ENCODE results near the gene KCNJ12.

DNA sequence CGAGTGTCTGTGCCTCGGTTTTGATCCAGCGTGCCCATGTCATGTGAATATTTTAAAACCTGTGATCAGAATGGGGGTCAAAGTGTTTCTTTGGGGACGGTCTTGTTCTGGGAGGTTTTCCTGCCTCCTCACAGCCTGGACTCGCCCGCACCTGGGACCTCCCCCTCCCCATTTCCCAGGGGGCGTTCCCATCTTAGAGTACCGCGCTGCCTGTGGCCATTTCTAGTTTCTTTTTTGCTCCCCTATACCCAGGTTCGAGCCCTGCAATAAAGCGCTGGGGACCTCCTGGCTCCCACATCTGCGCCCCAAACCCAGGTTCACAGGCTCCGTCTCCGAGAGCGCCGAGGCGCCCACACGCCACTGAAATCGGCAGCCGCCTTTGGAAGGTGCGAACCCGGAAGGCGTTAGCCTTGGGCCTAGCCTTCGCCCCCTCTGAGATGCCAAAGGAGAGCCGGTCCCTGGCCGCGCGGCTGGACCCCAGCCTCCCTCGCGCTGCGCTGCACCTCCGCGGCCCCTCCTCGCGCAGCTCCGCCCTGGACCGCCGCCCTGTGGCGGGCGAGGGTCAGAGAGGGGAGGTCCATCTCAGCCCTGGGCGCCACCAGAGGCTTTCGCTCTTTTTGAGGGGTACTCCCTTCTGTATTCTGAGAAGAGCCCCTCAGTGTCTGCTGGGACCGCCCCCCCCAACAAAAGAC is 1.7 kb downstream of the KCNJ12 start:
- TF ChIP-seq, protein P1, sequence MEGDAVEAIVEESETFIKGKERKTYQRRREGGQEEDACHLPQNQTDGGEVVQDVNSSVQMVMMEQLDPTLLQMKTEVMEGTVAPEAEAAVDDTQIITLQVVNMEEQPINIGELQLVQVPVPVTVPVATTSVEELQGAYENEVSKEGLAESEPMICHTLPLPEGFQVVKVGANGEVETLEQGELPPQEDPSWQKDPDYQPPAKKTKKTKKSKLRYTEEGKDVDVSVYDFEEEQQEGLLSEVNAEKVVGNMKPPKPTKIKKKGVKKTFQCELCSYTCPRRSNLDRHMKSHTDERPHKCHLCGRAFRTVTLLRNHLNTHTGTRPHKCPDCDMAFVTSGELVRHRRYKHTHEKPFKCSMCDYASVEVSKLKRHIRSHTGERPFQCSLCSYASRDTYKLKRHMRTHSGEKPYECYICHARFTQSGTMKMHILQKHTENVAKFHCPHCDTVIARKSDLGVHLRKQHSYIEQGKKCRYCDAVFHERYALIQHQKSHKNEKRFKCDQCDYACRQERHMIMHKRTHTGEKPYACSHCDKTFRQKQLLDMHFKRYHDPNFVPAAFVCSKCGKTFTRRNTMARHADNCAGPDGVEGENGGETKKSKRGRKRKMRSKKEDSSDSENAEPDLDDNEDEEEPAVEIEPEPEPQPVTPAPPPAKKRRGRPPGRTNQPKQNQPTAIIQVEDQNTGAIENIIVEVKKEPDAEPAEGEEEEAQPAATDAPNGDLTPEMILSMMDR (conservative IDR thresholded peaks at IDR 0.05; ENCODE audit: low read depth, low read length) = no peak
- TF ChIP-seq FOS (IDR thresholded peaks at IDR 0.05; ENCODE audit: low read depth, low read length) (no peak), RCOR1 (IDR thresholded peaks at IDR 0.05; ENCODE audit: insufficient replicate concordance, low read length) (no peak), POLR2A (IDR thresholded peaks at IDR 0.05; ENCODE audit: low read depth, low read length) (no peak), RAD21 (IDR thresholded peaks at IDR 0.05; ENCODE audit: low read length) (no peak), SMC3 (IDR thresholded peaks at IDR 0.05; ENCODE audit: low read depth, low read length) (no peak)
- TF ChIP-seq, protein P2, sequence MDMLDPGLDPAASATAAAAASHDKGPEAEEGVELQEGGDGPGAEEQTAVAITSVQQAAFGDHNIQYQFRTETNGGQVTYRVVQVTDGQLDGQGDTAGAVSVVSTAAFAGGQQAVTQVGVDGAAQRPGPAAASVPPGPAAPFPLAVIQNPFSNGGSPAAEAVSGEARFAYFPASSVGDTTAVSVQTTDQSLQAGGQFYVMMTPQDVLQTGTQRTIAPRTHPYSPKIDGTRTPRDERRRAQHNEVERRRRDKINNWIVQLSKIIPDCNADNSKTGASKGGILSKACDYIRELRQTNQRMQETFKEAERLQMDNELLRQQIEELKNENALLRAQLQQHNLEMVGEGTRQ (IDR thresholded peaks at IDR 0.05; ENCODE audit: low read depth, low read length) = no peak
